ENCODE results near the gene KCNMA1. TPM values are rescaled to one million over a fixed set of nuclear protein-coding genes. Genes with fewer than 3 reads are reported as not detected.

Gene KCNMA1
- total RNA-seq, 1 donor from 2014 or later, result 30.1 TPM

DNA sequence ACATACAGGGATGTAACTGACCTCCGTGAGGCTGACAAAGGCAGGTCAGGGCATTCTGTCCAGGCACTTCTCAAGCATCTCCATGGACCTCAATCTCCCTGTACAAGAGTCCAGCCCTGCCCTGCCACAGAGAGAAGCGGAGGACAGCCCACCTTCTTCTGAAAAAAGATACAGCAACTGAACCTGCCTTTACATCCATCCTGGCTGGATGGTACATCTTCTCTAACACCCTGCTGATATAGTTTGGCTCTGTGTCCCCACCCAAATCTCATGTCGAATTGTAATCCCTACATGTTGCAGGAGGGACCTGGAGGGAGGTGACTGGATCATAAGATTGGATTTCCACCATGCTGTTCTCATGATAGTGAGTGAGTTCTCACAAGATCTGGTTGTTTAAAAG, 40.5 kb upstream of the KCNMA1 start:
- Mint-ChIP-seq H3K4me1 (ENCODE audit: unreplicated experiment) (peaks cover 9% of the 10 kb centered on the region), H3K27me3 (peaks cover 18% of the 10 kb centered on the region), H3K36me3 (no peaks in the 10 kb centered on the region), H3K9me3 (peaks cover 8% of the 10 kb centered on the region), H3K4me3 (no peak overlapping the region), H3K27ac (no peak overlapping the region)
- DNase-seq (ENCODE audit: extremely low spot score, unreplicated experiment), result no peak
- TF ChIP-seq, protein P1, sequence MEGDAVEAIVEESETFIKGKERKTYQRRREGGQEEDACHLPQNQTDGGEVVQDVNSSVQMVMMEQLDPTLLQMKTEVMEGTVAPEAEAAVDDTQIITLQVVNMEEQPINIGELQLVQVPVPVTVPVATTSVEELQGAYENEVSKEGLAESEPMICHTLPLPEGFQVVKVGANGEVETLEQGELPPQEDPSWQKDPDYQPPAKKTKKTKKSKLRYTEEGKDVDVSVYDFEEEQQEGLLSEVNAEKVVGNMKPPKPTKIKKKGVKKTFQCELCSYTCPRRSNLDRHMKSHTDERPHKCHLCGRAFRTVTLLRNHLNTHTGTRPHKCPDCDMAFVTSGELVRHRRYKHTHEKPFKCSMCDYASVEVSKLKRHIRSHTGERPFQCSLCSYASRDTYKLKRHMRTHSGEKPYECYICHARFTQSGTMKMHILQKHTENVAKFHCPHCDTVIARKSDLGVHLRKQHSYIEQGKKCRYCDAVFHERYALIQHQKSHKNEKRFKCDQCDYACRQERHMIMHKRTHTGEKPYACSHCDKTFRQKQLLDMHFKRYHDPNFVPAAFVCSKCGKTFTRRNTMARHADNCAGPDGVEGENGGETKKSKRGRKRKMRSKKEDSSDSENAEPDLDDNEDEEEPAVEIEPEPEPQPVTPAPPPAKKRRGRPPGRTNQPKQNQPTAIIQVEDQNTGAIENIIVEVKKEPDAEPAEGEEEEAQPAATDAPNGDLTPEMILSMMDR (conservative IDR thresholded peaks at IDR 0.05), result no peak

DNA sequence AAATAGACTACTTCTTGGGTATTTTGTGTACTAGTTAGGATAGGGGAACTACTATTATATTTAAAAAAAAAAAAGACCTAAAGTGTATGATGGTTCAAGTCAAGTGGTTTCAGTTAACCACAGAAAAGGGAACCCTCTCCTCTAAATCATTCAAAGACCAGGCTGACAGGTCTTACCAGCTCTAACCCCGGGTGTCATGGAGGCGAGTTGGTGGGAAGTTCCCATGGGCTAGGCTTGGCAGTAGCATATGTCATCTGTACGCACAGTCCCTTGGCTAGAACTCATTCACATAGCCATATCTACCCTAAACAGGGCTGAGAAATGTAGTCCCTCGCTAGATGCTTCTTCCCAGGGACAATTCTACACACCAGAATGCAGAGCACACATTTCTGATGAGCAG, 37.7 kb upstream of the KCNMA1 start:
- H3K9me3 Mint-ChIP-seq, result peaks cover 8% of the 10 kb centered on the region
- no peaks in the 10 kb centered on the region for H3K36me3 Mint-ChIP-seq
- H3K27me3 Mint-ChIP-seq, result peaks cover 27% of the 10 kb centered on the region
- no peaks in the 10 kb centered on the region for H3K4me1 Mint-ChIP-seq (ENCODE audit: unreplicated experiment)
- DNase-seq (ENCODE audit: extremely low spot score, unreplicated experiment), result no peak
- no peak overlapping the region for H3K4me3 Mint-ChIP-seq
- H3K27ac Mint-ChIP-seq, result no peak overlapping the region
- TF ChIP-seq, protein P1 (conservative IDR thresholded peaks at IDR 0.05), result no peak

DNA sequence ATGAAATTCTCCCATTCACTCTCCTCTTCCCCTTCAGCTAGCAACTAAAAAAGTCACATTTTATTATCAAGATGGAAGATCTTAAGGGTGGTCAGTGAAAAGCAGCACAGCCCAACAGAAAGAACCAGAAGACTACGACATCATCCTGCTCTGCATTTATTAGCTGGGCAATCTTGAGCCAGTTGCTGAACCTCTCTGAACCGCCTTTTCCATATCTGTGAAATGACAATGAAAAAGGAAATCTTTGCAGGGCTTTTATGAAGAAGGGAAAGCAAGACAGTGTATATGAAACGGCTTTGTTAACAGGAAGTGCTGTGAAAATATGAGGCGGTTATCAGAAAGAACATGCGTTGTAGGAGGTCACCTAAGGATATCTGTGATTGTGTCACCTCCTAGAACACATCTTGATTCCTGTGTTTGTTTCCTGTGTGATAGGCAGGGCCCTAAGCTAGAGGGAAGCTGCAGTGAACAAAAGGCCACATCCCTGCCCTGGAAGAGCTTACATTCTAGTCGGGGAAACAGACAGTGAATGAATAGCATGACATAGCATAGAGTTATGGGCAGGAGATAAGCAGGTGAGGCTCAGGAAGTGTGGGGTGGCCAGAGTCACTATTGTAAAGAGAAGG, 36.0 kb upstream of the KCNMA1 start:
- no peak overlapping the region for H3K4me3 Mint-ChIP-seq

DNA sequence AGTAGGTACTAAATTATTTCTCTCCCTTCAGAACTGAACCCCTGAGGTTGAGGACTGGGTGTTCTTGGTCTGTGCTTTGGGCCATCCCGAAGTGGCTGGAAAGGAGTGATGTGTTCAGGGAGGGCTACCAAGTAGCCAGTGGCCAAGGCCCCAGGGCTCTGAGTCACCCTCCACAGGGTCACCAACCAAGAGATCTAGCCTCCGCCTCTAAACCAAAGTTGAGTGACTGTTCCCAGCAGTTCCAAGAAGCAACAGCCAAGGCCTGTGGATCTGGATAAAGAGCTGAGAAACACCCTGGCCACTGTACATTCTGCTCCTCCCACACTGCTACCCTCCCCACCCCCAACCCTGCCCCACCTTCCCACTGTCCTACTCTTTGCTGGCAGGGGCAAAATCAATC, 35.5 kb upstream of the KCNMA1 start:
- no peak overlapping the region for H3K4me3 Mint-ChIP-seq
- H3K4me1 Mint-ChIP-seq (ENCODE audit: unreplicated experiment), result no peaks in the 10 kb centered on the region
- TF ChIP-seq, protein P1 (conservative IDR thresholded peaks at IDR 0.05), result no peak
- no peaks in the 10 kb centered on the region for H3K36me3 Mint-ChIP-seq
- no peak overlapping the region for H3K27ac Mint-ChIP-seq
- H3K27me3 Mint-ChIP-seq, result peaks cover 34% of the 10 kb centered on the region
- peaks cover 8% of the 10 kb centered on the region for H3K9me3 Mint-ChIP-seq
- no peak for DNase-seq (ENCODE audit: extremely low spot score, unreplicated experiment)

More for the DNA sequence above, 36.0 kb upstream of the KCNMA1 start:
- TF ChIP-seq, protein P1 (conservative IDR thresholded peaks at IDR 0.05), result no peak
- Mint-ChIP-seq H3K9me3 (peaks cover 8% of the 10 kb centered on the region), H3K4me1 (ENCODE audit: unreplicated experiment) (no peaks in the 10 kb centered on the region), H3K27ac (no peak overlapping the region), H3K27me3 (peaks cover 38% of the 10 kb centered on the region), H3K36me3 (no peaks in the 10 kb centered on the region)
- no peak for DNase-seq (ENCODE audit: extremely low spot score, unreplicated experiment)

DNA sequence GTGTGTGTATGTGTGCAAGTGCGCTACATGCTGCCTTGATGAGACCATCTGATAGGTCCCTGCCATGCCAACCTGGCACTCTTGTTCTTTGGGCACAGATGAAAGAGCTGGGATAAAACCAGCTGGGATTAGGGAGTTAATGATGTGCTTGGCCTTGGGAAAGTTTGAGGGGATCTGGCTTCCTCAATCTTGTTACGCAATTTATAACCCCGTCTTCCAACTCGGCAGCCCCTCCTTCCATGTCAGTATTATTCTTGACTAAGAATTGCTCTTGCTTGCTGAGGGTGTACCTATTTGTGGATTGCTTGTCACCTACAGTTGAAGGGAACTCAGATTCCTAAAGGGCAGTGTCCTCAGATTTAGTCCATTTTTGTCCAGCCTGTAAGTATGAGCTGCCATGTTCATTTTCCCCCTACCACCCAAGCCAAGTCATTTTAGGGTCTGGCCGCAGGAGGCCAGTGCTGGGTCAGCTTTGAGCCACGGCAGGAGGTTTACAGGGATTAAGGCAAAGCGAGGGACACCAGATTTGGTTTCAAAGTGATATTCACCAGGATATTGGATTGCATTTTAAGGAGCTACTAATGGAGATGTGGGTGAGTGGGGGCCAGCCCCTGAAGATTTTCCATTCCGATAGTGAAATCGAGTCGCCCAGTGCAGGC, 34.1 kb upstream of the KCNMA1 start:
- peaks cover 8% of the 10 kb centered on the region for H3K9me3 Mint-ChIP-seq
- TF ChIP-seq, protein P1 (conservative IDR thresholded peaks at IDR 0.05), result no peak
- no peak overlapping the region for H3K4me3 Mint-ChIP-seq
- H3K27ac Mint-ChIP-seq, result no peak overlapping the region
- no peaks in the 10 kb centered on the region for H3K4me1 Mint-ChIP-seq (ENCODE audit: unreplicated experiment)
- peaks cover 35% of the 10 kb centered on the region for H3K27me3 Mint-ChIP-seq
- no peaks in the 10 kb centered on the region for H3K36me3 Mint-ChIP-seq
- DNase-seq (ENCODE audit: extremely low spot score, unreplicated experiment), result no peak
